Measurements from ENCODE around the gene CCDC188. TPM values are rescaled to one million over a fixed set of nuclear protein-coding genes. Genes with fewer than 3 reads are reported as not detected.

Gene CCDC188
- total and polyA plus RNA-seq, 4 experiments from 2014 or later, result not detected

DNA sequence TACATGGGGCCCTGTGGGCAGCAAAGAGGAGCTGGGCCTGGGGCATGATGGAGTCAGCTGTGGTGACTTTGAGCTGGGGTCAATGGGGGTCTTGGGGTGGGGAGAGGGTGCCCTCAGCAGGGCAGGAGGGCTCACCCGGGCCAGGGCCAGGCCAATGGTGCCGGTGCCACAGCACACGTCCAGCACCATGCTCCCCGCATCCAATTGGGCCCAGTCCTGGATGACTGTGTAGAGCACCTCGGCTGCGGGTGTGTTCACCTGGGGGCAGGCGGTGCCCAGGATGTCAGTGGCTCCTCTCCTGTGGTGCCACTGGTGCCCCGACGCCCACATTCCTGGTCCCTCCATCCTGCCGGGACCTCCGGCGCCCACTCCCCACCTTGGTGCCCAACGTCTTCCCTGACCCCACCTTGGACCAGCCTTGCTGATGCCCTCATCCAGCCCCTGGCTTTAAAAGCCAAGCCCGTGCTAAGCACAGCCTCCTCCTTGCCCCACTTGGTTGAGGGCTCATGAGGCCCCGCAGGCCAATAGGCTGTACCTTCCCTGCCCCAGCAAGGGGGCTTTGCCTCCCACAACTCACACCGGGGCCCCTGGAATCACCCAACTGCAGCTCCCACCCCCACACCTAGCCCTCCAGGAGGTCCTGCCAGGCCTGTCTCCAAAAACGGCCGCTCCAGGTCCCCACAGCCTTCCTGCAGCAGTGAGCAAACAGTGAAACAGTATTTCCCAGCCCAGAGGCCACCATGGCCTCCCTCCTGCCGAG, 37.1 kb downstream of the CCDC188 start:
- peak in 1 of 5 donors; percentile 27 for DNase-seq
- peak overlapping the region in 1 of 8 donors; percentile 23 for H3K4me3 Mint-ChIP-seq
- H3K27me3 Mint-ChIP-seq, result no peaks in the 10 kb centered on the region
- no peak overlapping the region for H3K4me3 ChIP-seq (ENCODE audit: low read length in 2 of 2)
- intact Hi-C loops (cut with micrococcal nuclease), result no loop called here
- H3K4me1 Mint-ChIP-seq, result peaks cover 15 to 32% (median 22%) of the 10 kb centered on the region in 4 donors
- ChIA-PET CTCF (ENCODE audit: partially characterized antibody) (no interaction called here), POLR2A (ENCODE audit: partially characterized antibody) (no interaction called here)
- H3K27ac Mint-ChIP-seq, result peak overlapping the region in 4 of 7 donors; percentile 17 to 65 (median 39)
- H3K36me3 Mint-ChIP-seq, result peaks cover 7 to 48% of the 10 kb centered on the region in 2 donors
- H3K36me3 ChIP-seq (ENCODE audit: insufficient read depth, low read length), result peaks cover 47% of the 10 kb centered on the region
- H3K27me3 ChIP-seq (ENCODE audit: insufficient read depth, low read length), result no peaks in the 10 kb centered on the region
- no peaks in the 10 kb centered on the region for H3K9me3 ChIP-seq (ENCODE audit: control insufficient read depth in 1 of 2, low read length in 2 of 2)
- no peak overlapping the region for H3K27ac ChIP-seq (ENCODE audit: low read depth, low read length)
- no peaks in the 10 kb centered on the region for H3K9me3 Mint-ChIP-seq
- peaks cover 27% of the 10 kb centered on the region for H3K4me1 ChIP-seq (ENCODE audit: insufficient read depth, low read length)

DNA sequence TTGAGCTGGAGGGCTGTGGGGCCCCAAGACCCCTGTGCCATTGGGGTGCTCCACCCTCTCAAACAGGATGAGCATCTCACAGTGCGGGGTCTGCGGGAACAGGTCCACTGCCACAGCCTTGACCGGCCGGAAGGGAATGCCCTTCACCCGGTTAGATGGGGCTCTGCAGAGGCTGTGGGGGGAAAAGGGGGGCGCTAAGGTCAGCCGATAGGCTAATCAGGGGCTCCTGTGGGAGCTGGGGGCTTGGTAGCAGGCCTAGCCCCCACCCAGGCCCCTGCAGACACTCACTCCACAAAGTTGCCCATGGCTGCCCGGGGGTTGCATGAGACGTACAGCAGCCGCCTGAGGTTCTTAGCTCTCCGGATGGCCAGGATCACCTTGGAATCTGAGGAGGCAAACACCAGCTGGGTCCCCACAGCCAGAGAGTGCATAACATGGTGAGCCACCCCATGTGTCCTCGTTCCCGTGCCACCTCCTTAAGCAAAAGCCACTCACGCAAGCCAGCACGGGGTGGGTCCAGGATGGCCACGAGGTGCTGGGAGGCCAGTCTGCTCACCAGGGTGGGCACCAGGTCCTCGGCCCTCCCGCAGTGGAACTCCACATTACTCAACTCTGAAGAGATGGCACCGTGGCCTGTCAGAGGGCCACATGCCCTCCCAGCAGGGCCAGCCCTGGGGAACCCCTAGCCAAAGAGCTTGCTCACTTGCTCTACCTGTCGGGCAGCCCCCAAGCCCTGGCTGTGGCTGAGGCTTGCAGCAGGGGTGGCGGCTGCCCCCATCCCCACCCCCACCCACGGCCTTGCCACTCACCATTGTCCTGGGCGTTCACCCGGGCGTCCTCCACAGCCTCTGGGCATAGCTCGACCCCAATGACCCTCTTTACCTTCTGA, 38.0 kb downstream of the CCDC188 start:
- POLR2A ChIA-PET (ENCODE audit: partially characterized antibody), result no interaction called here
- H3K4me1 ChIP-seq (ENCODE audit: insufficient read depth, low read length), result peaks cover 18% of the 10 kb centered on the region

DNA sequence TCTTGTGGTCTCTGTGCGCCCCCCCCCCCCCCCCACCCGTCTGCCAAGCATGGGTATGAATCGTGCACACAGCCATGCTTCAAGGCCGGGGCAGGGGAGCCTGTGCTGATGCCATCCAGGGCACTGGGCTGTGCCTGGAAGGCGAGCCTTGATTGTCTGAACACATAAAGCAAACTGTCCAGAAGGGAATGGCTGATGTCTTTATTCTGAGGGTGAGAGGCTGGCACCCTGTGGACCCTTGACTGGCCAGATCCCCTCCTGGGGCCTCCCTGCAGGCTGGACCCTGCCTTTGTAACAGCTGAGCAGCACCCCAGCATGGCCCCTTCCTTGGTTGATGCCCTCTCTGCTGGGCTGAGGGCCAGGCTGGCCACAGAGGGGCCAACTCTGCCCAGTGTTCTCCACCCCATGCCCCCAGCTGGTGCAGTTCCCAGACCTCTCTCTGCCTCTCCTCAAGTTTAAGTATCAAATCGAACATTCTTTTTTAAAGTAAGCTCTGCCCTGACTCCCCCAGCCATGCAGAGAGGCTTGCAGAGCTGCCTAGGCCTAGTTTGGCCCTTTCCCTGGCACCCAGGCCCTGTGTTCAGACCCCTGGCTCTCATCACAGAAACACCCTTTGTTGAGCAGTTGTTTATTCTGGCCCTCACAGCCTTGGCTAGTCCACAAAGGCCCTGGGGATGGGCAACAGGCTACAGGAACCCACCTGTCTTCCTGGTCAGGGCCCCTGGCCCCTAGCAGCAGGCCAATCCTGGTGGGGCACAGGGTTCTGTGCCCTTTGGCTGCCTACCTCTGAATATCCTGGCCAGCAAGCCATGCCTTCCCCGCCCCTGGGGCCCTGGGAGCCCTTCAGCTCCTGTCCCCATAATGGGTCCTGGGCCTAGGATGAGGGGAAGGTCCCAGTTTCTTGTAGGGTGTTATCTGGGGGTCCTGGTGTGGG, 38.9 kb downstream of the CCDC188 start:
- intact Hi-C loops (cut with micrococcal nuclease), result no loop called here
- Mint-ChIP-seq H3K4me3 (no peak overlapping the region), H3K4me1 (peaks cover 9 to 23% (median 12%) of the 10 kb centered on the region in 4 donors), H3K27me3 (no peaks in the 10 kb centered on the region), H3K36me3 (peaks cover 10 to 53% of the 10 kb centered on the region in 2 donors), H3K9me3 (no peaks in the 10 kb centered on the region), H3K27ac (peak overlapping the region in 3 of 7 donors; percentile 18 to 75 (median 50))
- DNase-seq, result peak in 1 of 5 donors; percentile 5
- Histone ChIP-seq H3K4me3 (ENCODE audit: low read length in 2 of 2) (no peak overlapping the region), H3K9me3 (ENCODE audit: control insufficient read depth in 1 of 2, low read length in 2 of 2) (no peaks in the 10 kb centered on the region), H3K4me1 (ENCODE audit: insufficient read depth, low read length) (peaks cover 18% of the 10 kb centered on the region), H3K27me3 (ENCODE audit: insufficient read depth, low read length) (no peaks in the 10 kb centered on the region), H3K36me3 (ENCODE audit: insufficient read depth, low read length) (peaks cover 63% of the 10 kb centered on the region), H3K27ac (ENCODE audit: low read depth, low read length) (no peak overlapping the region)
- ChIA-PET CTCF (ENCODE audit: partially characterized antibody) (no interaction called here), POLR2A (ENCODE audit: partially characterized antibody) (no interaction called here)

More for the DNA sequence above, 38.0 kb downstream of the CCDC188 start:
- Mint-ChIP-seq H3K27ac (peak overlapping the region in 1 of 7 donors; percentile 75), H3K4me1 (peaks cover 9 to 23% (median 15%) of the 10 kb centered on the region in 4 donors), H3K4me3 (no peak overlapping the region), H3K9me3 (no peaks in the 10 kb centered on the region), H3K27me3 (no peaks in the 10 kb centered on the region), H3K36me3 (peaks cover 7 to 49% of the 10 kb centered on the region in 2 donors)
- intact Hi-C loops (cut with micrococcal nuclease), result no loop called here
- Histone ChIP-seq H3K27ac (ENCODE audit: low read depth, low read length) (no peak overlapping the region), H3K27me3 (ENCODE audit: insufficient read depth, low read length) (no peaks in the 10 kb centered on the region), H3K9me3 (ENCODE audit: control insufficient read depth in 1 of 2, low read length in 2 of 2) (no peaks in the 10 kb centered on the region), H3K36me3 (ENCODE audit: insufficient read depth, low read length) (peaks cover 54% of the 10 kb centered on the region), H3K4me3 (ENCODE audit: low read length in 2 of 2) (no peak overlapping the region)
- DNase-seq, result peak in 1 of 5 donors; percentile 24
- CTCF ChIA-PET (ENCODE audit: partially characterized antibody), result no interaction called here

DNA sequence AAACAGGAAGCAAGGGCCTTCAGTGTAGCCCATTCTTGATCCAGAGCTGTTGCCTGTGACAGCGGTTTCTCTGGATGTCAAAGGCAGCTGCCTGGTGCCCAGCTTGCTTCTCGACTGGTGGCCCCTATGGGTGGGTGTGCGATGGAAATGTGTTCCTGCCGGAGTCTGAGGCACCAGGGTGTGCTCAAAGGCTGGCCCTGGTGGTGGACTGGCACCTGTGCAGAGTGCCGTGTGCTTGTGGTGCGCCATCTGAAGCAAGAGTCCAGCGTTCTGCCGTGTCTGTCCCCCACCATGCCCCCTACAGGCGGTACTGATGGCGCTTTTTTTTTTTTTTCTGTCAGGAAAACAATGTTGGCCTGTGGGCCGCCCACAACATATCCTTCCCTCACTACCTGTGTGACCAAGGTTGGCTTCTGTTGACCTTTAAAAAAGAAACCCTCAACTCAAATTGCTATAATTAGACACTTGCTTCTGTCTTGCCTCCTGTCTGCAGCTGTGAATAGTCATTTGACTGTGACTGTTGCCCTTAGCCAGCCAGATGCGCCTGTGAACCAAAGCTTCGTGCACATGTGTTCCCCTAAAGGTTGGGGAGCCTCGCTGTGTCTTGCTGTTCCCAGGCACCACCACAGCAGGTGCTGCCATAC, 39.7 kb downstream of the CCDC188 start:
- DNase-seq, result peak; percentile 17 to 36 (median 24)
- no peaks in the 10 kb centered on the region for H3K27me3 Mint-ChIP-seq
- Histone ChIP-seq H3K36me3 (ENCODE audit: insufficient read depth, low read length) (peaks cover 71% of the 10 kb centered on the region), H3K27ac (ENCODE audit: low read depth, low read length) (no peak overlapping the region), H3K9me3 (ENCODE audit: control insufficient read depth in 1 of 2, low read length in 2 of 2) (no peaks in the 10 kb centered on the region), H3K4me3 (ENCODE audit: low read length in 2 of 2) (no peak overlapping the region), H3K27me3 (ENCODE audit: insufficient read depth, low read length) (no peaks in the 10 kb centered on the region), H3K4me1 (ENCODE audit: insufficient read depth, low read length) (peaks cover 13% of the 10 kb centered on the region)
- H3K36me3 Mint-ChIP-seq, result peaks cover 10 to 53% of the 10 kb centered on the region in 2 donors
- peak overlapping the region; percentile 42 to 82 (median 69) for H3K27ac Mint-ChIP-seq
- ChIA-PET CTCF (ENCODE audit: partially characterized antibody) (interaction anchor here (0.7 kb wide), 1 partner anchor 137 kb away, joined by 4 read pairs; no protein-coding TSS in a partner anchor), POLR2A (ENCODE audit: partially characterized antibody) (interaction anchor here (0.6 to 1.3 kb wide), 4 partner anchors 20 to 90 kb away, joined by 3 to 4 read pairs (median 3); partner anchors contain the start of gene TANGO2)
- H3K4me1 Mint-ChIP-seq, result peaks cover 5 to 18% (median 9%) of the 10 kb centered on the region in 4 donors
- no peaks in the 10 kb centered on the region for H3K9me3 Mint-ChIP-seq
- no peak overlapping the region for H3K4me3 Mint-ChIP-seq
- intact Hi-C loops (cut with micrococcal nuclease), result no loop called here

DNA sequence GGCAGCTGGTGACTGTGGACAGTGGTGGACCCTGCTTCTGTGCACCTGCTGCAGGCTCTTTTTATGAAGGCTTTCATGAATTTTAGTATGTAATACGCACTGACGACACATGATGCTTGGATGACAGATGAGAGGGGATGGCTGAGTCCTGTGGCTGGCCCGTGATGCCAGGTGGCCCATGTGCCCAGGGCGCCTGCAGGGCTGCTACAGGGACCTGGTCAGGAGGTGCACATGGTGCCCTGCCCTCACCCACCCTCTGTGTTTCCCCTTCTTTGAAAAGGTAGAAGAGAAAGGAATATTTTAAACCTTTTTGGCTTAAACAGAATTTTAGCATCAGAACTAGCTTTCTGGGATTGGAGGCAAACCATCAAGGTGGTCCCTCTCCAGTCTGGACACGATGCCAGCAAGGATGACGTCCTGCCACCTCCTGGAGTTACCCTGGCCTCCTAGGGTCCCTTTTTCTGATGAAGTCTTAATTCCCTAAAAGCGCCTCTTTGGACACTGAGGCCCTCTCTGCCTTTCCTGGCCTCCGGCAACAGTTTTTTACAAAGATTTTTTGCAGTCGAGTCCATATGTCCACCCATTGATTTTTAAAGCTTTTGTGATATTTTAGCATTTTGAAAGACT, 40.4 kb downstream of the CCDC188 start:
- peak overlapping the region in 4 of 7 donors; percentile 46 to 72 (median 60) for H3K27ac Mint-ChIP-seq

More for the DNA sequence above, 40.4 kb downstream of the CCDC188 start:
- H3K4me3 Mint-ChIP-seq, result no peak overlapping the region
- H3K27ac ChIP-seq (ENCODE audit: low read depth, low read length), result no peak overlapping the region
- no peaks in the 10 kb centered on the region for H3K9me3 Mint-ChIP-seq
- CTCF ChIA-PET (ENCODE audit: partially characterized antibody), result interaction anchor here (0.7 kb wide), 1 partner anchor 136 kb away, joined by 4 read pairs; no protein-coding TSS in a partner anchor
- peaks cover 6% of the 10 kb centered on the region for H3K4me1 ChIP-seq (ENCODE audit: insufficient read depth, low read length)
- peak in 1 of 5 donors; percentile 16 for DNase-seq
- peaks cover 73% of the 10 kb centered on the region for H3K36me3 ChIP-seq (ENCODE audit: insufficient read depth, low read length)
- H3K4me3 ChIP-seq (ENCODE audit: low read length in 2 of 2), result no peak overlapping the region
- POLR2A ChIA-PET (ENCODE audit: partially characterized antibody), result interaction anchor here (0.6 to 1.3 kb wide), 4 partner anchors 20 to 90 kb away, joined by 3 to 4 read pairs (median 3); partner anchors contain the start of gene TANGO2
- no peaks in the 10 kb centered on the region for H3K27me3 Mint-ChIP-seq
- peaks cover 5 to 11% (median 9%) of the 10 kb centered on the region in 4 donors for H3K4me1 Mint-ChIP-seq
- intact Hi-C loops (cut with micrococcal nuclease), result no loop called here
- peaks cover 10 to 57% of the 10 kb centered on the region in 2 donors for H3K36me3 Mint-ChIP-seq
- no peaks in the 10 kb centered on the region for H3K9me3 ChIP-seq (ENCODE audit: control insufficient read depth in 1 of 2, low read length in 2 of 2)
- H3K27me3 ChIP-seq (ENCODE audit: insufficient read depth, low read length), result no peaks in the 10 kb centered on the region

Data from CD4-positive, alpha-beta memory T cell (primary cell).